GM18873 (cell line): ENCODE results near the gene ZNF654.

Experiments used
- ATAC-seq: cut with Tn5 transposase; IDR thresholded peaks from one replicate; pipeline ENCODE4 v1.9.1; 2021; ENCODE audit warnings: mild to moderate bottlenecking, moderate library complexity, moderate number of reproducible peaks; ENCODE audit not compliant: unreplicated experiment, low FRiP score

ZNF654 gene

DNA sequence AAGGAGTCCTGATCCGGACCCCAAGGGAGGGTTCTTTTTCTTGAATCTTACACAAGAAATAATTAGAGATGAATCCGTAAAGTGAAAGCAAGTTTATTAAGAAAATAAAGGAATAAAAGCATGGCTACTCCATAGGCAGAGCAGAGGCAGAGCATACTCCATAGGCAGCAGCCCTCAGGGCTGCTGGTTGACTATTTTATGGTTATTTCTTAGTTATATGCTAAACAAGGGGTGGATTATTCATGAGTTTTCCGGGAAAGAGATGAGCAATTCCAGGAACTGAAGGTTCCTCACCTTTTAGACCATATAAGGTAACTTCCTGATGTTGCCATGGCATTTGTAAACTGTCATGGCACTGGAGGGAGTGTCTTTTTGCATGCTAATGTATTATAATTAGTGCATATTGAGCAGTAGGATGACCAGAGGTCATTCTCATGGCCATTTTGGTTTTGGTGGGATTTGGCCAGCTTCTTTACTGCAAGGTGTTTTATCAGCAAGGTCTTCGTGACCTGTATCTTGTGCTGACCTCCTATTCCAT is 132.9 kb downstream of the ZNF654 start:
- no peak for ATAC-seq

- ATAC-seq: no peak
These were observed 133.6 kb downstream of the ZNF654 start for GRCh38 chr3:88192631-88193030.
